Smooth muscle cell (in vitro differentiated cells): ENCODE results near the gene SERPIND1. TPM values are rescaled to one million over a fixed set of nuclear protein-coding genes. Genes with fewer than 3 reads are reported as not detected.

Experiments used
- DNase-seq: peaks from one replicate; lab custom pipeline; 2025; ENCODE audit not compliant: unreplicated experiment; lab: John Stamatoyannopoulos, UW
- H2AFZ ChIP-seq: fragments of 200-600 bp; sonication (generic); 2 replicates; pipeline ENCODE4 v1.6.0; 2016; ENCODE audit warnings: antibody characterized with exemption, low read depth, mild to moderate bottlenecking
- H3F3A ChIP-seq: fragments of 200-600 bp; sonication (generic); 2 replicates; pipeline ENCODE4 v1.6.0; 2017; ENCODE audit warnings: antibody characterized with exemption, low read depth
- H3K27ac ChIP-seq: fragments of 200-600 bp; sonication (generic); 2 replicates; pipeline ENCODE4 v1.5.1; 2016; ENCODE audit warnings: low read depth, mild to moderate bottlenecking
- H3K27me3 ChIP-seq: fragments of 200-600 bp; sonication (generic); 2 replicates; pipeline ENCODE4 v1.6.1; 2016; ENCODE audit warnings: low read depth, mild to moderate bottlenecking
- H3K36me3 ChIP-seq: fragments of 200-600 bp; sonication (generic); 2 replicates; pipeline ENCODE4 v1.5.1; 2016; ENCODE audit warnings: low read depth
- H3K4me1 ChIP-seq: fragments of 200-600 bp; sonication (generic); 2 replicates; pipeline ENCODE4 v1.5.1; 2016; ENCODE audit warnings: low read depth
- H3K4me2 ChIP-seq: fragments of 200-600 bp; sonication (generic); 2 replicates; pipeline ENCODE4 v1.6.0; 2016; ENCODE audit warnings: mild to moderate bottlenecking
- H3K4me3 ChIP-seq: fragments of 200-600 bp; sonication (generic); 2 replicates; pipeline ENCODE4 v1.5.1; 2016; ENCODE audit warnings: mild to moderate bottlenecking
- H3K79me2 ChIP-seq: fragments of 200-600 bp; sonication (generic); 2 replicates; pipeline ENCODE4 v1.6.0; 2016; ENCODE audit warnings: low read depth, mild to moderate bottlenecking
- H3K9ac ChIP-seq: fragments of 200-600 bp; sonication (generic); 2 replicates; pipeline ENCODE4 v1.6.0; 2016; ENCODE audit warnings: low read depth
- H3K9me3 ChIP-seq: fragments of 200-600 bp; sonication (generic); replicated peaks from 2 replicates; pipeline ENCODE4 v1.5.1; 2016; ENCODE audit warnings: low read depth
- H4K20me1 ChIP-seq: fragments of 200-600 bp; sonication (generic); 2 replicates; pipeline ENCODE4 v1.6.0; 2016; ENCODE audit warnings: low read depth
- WGBS: methylation state at CpG from one replicate; pipeline ENCODE4 v1.1.7; 2016; ENCODE audit warnings: low lambda C conversion rate; 5-methylcytosine and 5-hydroxymethylcytosine counted together
- polyA plus RNA-seq: library from polyadenylated mRNA; unstranded; fragments of >200 nt; fragmentation: Nextera tagmentation; extraction: Ambion mirVana; gene quantifications from 2 replicates; pipeline ENCODE4 v1.2.1, GENCODE V29; 2016
- total RNA-seq: library from RNA; depleted of rRNA; stranded (reverse); fragments of >200 nt; gene quantifications from 2 replicates; pipeline ENCODE4 v1.2.3, GENCODE V29; 2014
- TF ChIP-seq, protein P1 (sequence below): fragments of 200-600 bp; sonication (generic); IDR thresholded peaks from 2 replicates; pipeline ENCODE4 v1.5.1; 2017; ENCODE audit warnings: borderline replicate concordance, mild to moderate bottlenecking, antibody characterized with exemption; ENCODE audit not compliant: insufficient read depth, poor library complexity, severe bottlenecking

The SERPIND1 gene
- not detected in 2 replicates for total RNA-seq
- polyA plus RNA-seq, result 0.10 TPM in 1 of 2 replicates, not detected in the other

DNA sequence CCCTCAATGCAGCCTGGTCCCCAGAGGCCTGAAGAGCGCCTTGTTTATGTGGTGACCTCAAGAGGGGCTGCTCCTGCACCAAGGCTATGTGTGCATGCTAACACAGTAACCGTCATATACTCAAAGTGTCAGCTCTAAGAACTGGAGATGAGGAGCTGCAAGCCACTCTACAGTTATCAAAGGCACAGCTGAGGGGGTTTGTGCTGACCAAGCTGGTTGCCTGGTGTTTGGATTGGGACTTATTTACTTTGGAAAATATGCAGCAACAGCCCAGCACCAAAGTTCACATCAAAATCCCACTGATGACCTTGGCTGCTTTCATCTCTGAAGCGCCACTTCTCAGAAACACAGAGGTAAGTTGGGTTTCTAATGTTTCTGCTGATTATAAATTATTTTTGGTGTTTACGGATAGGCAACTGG, at the start of gene SERPIND1:
Gene SERPIND1 (plus strand): TSS at position 321 of the 420 bp plus-strand sequence. CDS start 5,200 bp downstream, outside the sequence.
- Histone ChIP-seq H3K4me3 (no peak within 1 kb of the TSS), H3K79me2 (no peaks in the 10 kb centered on the region), H2AFZ (no peak within 1 kb of the TSS), H3K27me3 (no peaks in the 10 kb centered on the region), H3K4me2 (no peak within 1 kb of the TSS), H3F3A (no peaks in the 10 kb centered on the region), H4K20me1 (no peaks in the 10 kb centered on the region), H3K27ac (no peak within 1 kb of the TSS), H3K9ac (no peak within 1 kb of the TSS), H3K36me3 (no peaks in the 10 kb centered on the region), H3K4me1 (no peaks in the 10 kb centered on the region), H3K9me3 (no peaks in the 10 kb centered on the region)
- WGBS, result 89% methylated on average over 4 of the region's 4 CpGs
- TF ChIP-seq, protein P1, sequence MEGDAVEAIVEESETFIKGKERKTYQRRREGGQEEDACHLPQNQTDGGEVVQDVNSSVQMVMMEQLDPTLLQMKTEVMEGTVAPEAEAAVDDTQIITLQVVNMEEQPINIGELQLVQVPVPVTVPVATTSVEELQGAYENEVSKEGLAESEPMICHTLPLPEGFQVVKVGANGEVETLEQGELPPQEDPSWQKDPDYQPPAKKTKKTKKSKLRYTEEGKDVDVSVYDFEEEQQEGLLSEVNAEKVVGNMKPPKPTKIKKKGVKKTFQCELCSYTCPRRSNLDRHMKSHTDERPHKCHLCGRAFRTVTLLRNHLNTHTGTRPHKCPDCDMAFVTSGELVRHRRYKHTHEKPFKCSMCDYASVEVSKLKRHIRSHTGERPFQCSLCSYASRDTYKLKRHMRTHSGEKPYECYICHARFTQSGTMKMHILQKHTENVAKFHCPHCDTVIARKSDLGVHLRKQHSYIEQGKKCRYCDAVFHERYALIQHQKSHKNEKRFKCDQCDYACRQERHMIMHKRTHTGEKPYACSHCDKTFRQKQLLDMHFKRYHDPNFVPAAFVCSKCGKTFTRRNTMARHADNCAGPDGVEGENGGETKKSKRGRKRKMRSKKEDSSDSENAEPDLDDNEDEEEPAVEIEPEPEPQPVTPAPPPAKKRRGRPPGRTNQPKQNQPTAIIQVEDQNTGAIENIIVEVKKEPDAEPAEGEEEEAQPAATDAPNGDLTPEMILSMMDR, result no peak
- DNase-seq, result no peak

- H3K4me1 ChIP-seq, result no peaks in the 10 kb centered on the region
- H3K4me3 ChIP-seq, result no peak overlapping the region
- no peaks in the 10 kb centered on the region for H3K36me3 ChIP-seq
- no peaks in the 10 kb centered on the region for H3K79me2 ChIP-seq
- no peaks in the 10 kb centered on the region for H3K27me3 ChIP-seq
- no peaks in the 10 kb centered on the region for H3K9me3 ChIP-seq
- H2AFZ ChIP-seq, result no peak overlapping the region
- no peak overlapping the region for H3K4me2 ChIP-seq
- H3F3A ChIP-seq, result no peaks in the 10 kb centered on the region
- TF ChIP-seq, protein P1, result no peak
- DNase-seq, result no peak
- 98% methylated on average over 9 of the region's 9 CpGs for WGBS
- no peak overlapping the region for H3K27ac ChIP-seq
- H4K20me1 ChIP-seq, result no peaks in the 10 kb centered on the region
- H3K9ac ChIP-seq, result no peak overlapping the region
These were observed 49.0 kb upstream of the SERPIND1 start for GRCh38 chr22:20724676-20725454.

- no peaks in the 10 kb centered on the region for H3F3A ChIP-seq
- no peak for DNase-seq
- H3K4me2 ChIP-seq, result no peak overlapping the region
- no peaks in the 10 kb centered on the region for H3K4me1 ChIP-seq
- no peaks in the 10 kb centered on the region for H3K27me3 ChIP-seq
- TF ChIP-seq, protein P1, result no peak
- no peaks in the 10 kb centered on the region for H4K20me1 ChIP-seq
- 89% methylated on average over 11 of the region's 11 CpGs for WGBS
- no peak overlapping the region for H3K4me3 ChIP-seq
- H2AFZ ChIP-seq, result no peak overlapping the region
- H3K9ac ChIP-seq, result no peak overlapping the region
- no peaks in the 10 kb centered on the region for H3K36me3 ChIP-seq
- H3K27ac ChIP-seq, result no peak overlapping the region
- H3K9me3 ChIP-seq, result no peaks in the 10 kb centered on the region
- H3K79me2 ChIP-seq, result no peaks in the 10 kb centered on the region
These were observed 47.8 kb upstream of the SERPIND1 start for GRCh38 chr22:20725987-20726558.
